AG04449 (cell line): ENCODE data around the gene NTRK2.

ENCODE experiments used
- CTCF ChIA-PET: fragments of 350-600 bp; formaldehyde crosslinking; extraction: SDS; loops from one replicate; lab custom pipeline; 2021; ENCODE audit warnings: antibody characterized with exemption; lab: Yijun Ruan, JAX
- POLR2A ChIA-PET: fragments of 400-600, 350-600 bp; formaldehyde crosslinking; extraction: SDS; loops from one replicate; lab custom pipeline; 2020; ENCODE audit warnings: antibody characterized with exemption, inconsistent platforms; lab: Yijun Ruan, JAX
- DNase-seq: peaks from one replicate; pipeline ENCODE4 v3.0.0-alpha.2; 2010; ENCODE audit warnings: low read depth, low spot score
- H3K4me3 ChIP-seq: 2 replicates; pipeline ENCODE4 v1.5.1; 2011; ENCODE audit warnings: low read depth, mild to moderate bottlenecking, control low read depth, low read length
- CTCF ChIP-seq: IDR thresholded peaks from one replicate; pipeline ENCODE4 v1.5.1; 2011; ENCODE audit warnings: mild to moderate bottlenecking, moderate library complexity, low read length, control low read depth, inconsistent platforms; ENCODE audit not compliant: insufficient read depth; ENCODE audit errors: missing control alignments

The NTRK2 gene

GRCh38 chr9:85024374-85024773 is 354.8 kb downstream of the NTRK2 start:
- DNase-seq, result no peak
- ChIA-PET CTCF (no interaction called here), POLR2A (no interaction called here)
- no peak overlapping the region for H3K4me3 ChIP-seq
- no peak for TF ChIP-seq CTCF

GRCh38 chr9:85025638-85026037 is 356.1 kb downstream of the NTRK2 start:
- ChIA-PET CTCF (no interaction called here), POLR2A (no interaction called here)
- DNase-seq, result no peak
- H3K4me3 ChIP-seq, result no peak overlapping the region
- TF ChIP-seq CTCF, result no peak

- DNase-seq, result no peak
- no peak for TF ChIP-seq CTCF
- ChIA-PET CTCF (no interaction called here), POLR2A (no interaction called here)
- no peak overlapping the region for H3K4me3 ChIP-seq
Measured at GRCh38 chr9:85027870-85028269, 358.3 kb downstream of the NTRK2 start.

- TF ChIP-seq CTCF, result no peak
- H3K4me3 ChIP-seq, result no peak overlapping the region
- no peak for DNase-seq
- ChIA-PET POLR2A (no interaction called here), CTCF (no interaction called here)
Measured at GRCh38 chr9:85030316-85030715, 360.8 kb downstream of the NTRK2 start.

- DNase-seq, result no peak
- H3K4me3 ChIP-seq, result no peak overlapping the region
- ChIA-PET CTCF (no interaction called here), POLR2A (no interaction called here)
- no peak for TF ChIP-seq CTCF
Measured at GRCh38 chr9:85036496-85036895, 367.0 kb downstream of the NTRK2 start.

- H3K4me3 ChIP-seq, result no peak overlapping the region
- CTCF ChIA-PET, result no interaction called here
- POLR2A ChIA-PET, result no interaction called here
- no peak for DNase-seq
- TF ChIP-seq CTCF, result no peak
Measured at GRCh38 chr9:85038061-85038460, 368.5 kb downstream of the NTRK2 start.
